Measurements from ENCODE around the gene FRMD3.

DNA sequence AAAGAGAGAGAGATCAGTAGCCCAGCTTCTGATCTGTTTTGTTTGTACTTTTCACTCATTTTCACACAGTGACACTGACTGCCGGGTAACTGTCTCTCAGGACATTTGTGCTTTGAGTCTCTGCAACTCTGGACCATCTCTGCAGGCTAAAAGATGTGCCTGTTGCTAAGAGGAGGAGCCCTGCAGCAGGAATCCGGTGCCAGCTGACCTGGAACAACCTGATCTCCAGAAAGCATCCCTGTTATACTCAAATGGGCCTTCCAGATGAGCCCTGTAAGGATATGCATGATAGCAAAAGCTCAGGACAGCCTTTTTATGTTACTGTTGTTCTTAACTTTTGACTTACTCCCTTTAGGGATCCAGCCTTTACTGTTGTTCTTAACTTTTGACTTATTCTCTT is 304.6 kb downstream of the FRMD3 start:
- TF ChIP-seq, protein P1, sequence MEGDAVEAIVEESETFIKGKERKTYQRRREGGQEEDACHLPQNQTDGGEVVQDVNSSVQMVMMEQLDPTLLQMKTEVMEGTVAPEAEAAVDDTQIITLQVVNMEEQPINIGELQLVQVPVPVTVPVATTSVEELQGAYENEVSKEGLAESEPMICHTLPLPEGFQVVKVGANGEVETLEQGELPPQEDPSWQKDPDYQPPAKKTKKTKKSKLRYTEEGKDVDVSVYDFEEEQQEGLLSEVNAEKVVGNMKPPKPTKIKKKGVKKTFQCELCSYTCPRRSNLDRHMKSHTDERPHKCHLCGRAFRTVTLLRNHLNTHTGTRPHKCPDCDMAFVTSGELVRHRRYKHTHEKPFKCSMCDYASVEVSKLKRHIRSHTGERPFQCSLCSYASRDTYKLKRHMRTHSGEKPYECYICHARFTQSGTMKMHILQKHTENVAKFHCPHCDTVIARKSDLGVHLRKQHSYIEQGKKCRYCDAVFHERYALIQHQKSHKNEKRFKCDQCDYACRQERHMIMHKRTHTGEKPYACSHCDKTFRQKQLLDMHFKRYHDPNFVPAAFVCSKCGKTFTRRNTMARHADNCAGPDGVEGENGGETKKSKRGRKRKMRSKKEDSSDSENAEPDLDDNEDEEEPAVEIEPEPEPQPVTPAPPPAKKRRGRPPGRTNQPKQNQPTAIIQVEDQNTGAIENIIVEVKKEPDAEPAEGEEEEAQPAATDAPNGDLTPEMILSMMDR (IDR thresholded peaks at IDR 0.05): no peak
- no peak for TF ChIP-seq POLR2A (IDR thresholded peaks at IDR 0.05)
